Stimulated activated effector memory CD8-positive, alpha-beta T cell treated with anti-CD3 and anti-CD28 coated beads, Interleukin-12 subunit alpha, Interleukin-12 subunit beta, amount 100 ng/mL, for 72 hours (primary cell): Measurements from ENCODE around the gene TPBGL.

ENCODE experiments used
- ATAC-seq: fragments of 150-1000 bp; cut with Tn5 transposase; 2 replicates; pipeline ENCODE4 v1.10.0; 2021
- DNase-seq, 2 donors: peaks; one replicate each; pipeline ENCODE4 v3.0.0; 2021 to 2022; ENCODE audit warnings: low spot score in 2 of 2
- H3K27ac Mint-ChIP-seq: one replicate; pipeline ENCODE4 v1.8.0; 2022; ENCODE audit warnings: mild to moderate bottlenecking, mixed read lengths
- H3K36me3 Mint-ChIP-seq: one replicate; pipeline ENCODE4 v1.8.0; 2022; ENCODE audit warnings: mild to moderate bottlenecking, mixed read lengths
- H3K4me1 Mint-ChIP-seq: one replicate; pipeline ENCODE4 v1.8.0; 2022; ENCODE audit warnings: mixed read lengths
- H3K4me3 Mint-ChIP-seq: one replicate; pipeline ENCODE4 v1.8.0; 2022; ENCODE audit warnings: mild to moderate bottlenecking, mixed read lengths
- H3K9me3 Mint-ChIP-seq: one replicate; pipeline ENCODE4 v1.8.0; 2022; ENCODE audit warnings: mixed read lengths

The TPBGL gene

DNA sequence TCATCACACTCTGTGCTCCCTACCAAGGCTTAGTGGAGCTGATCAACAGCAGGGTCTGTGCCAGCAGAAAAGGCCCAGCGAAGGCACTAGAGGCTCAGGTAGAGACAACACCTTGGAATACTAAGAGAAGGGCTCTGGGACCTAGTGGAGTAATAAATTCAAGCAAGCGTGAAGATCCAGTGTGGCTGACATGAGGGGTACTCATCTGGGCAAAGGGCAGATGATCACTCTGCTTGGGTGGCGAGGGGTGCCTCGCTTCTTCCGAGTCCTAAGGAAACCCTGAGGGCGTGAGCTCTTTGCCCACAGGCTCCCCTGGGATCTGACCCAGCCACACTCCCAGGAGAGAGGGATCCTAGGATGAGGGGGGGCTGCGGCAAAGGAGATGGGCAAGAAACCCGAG lies 3.5 kb upstream of the TPBGL start:
- H3K36me3 Mint-ChIP-seq = no peaks in the 10 kb centered on the region
- ATAC-seq (no peak), DNase-seq (no peak)

DNA sequence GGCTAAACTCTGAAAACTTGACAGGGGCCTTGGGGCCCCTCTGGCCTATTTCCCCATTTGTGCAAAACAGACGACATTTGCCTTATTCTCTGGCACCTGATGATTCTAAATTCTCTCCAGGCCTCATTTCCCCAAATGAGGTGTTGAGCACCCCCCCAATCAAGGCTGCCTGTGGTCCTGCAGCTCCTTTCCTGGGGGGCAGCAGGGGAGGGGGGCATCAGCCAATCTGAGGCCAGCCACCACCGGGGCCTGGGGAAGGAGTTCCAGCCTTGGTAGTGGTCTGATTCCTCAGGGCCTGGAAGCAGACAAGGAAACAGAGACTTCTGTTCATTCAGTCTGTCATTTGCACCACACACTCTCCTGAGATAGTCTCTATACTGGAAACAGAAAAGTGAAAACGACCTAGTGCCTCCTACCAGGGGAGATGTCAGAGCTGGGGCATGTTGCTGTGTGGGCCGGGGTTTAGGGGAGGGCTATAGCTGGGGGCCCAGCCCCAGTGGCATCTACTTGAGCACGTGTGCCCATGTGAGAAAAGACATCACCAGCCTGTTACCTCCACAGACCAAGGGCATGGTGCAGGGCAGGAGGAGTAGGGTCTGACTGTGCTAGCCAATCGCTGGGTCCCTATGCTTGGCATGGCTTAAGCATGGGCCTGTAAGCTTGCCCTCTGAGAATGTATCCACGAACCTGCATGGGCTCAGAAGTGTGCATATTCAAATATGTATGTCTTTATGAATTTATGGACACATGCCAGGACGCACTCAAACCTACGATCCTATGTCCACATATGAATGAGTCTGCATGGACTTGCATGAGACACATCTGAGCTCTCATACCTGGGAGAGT lies 1.8 kb upstream of the TPBGL start:
- Mint-ChIP-seq H3K36me3 (no peaks in the 10 kb centered on the region), H3K27ac (no peak overlapping the region), H3K9me3 (peaks cover 2% of the 10 kb centered on the region), H3K4me1 (peaks cover 14% of the 10 kb centered on the region), H3K4me3 (no peak overlapping the region)
- DNase-seq (no peak), ATAC-seq (no peak)

More for the DNA sequence above, 3.5 kb upstream of the TPBGL start:
- Mint-ChIP-seq H3K4me1 (peaks cover 1% of the 10 kb centered on the region), H3K4me3 (no peak overlapping the region), H3K9me3 (peaks cover 5% of the 10 kb centered on the region), H3K27ac (no peak overlapping the region)

GRCh38 chr11:75239531-75240290 lies 863 bp upstream of the TPBGL start:
- DNase-seq (no peak), ATAC-seq (no peak)
- Mint-ChIP-seq H3K27ac (no peak overlapping the region), H3K9me3 (no peaks in the 10 kb centered on the region), H3K36me3 (no peaks in the 10 kb centered on the region), H3K4me3 (peak overlapping the region; percentile 73), H3K4me1 (peaks cover 14% of the 10 kb centered on the region)

DNA sequence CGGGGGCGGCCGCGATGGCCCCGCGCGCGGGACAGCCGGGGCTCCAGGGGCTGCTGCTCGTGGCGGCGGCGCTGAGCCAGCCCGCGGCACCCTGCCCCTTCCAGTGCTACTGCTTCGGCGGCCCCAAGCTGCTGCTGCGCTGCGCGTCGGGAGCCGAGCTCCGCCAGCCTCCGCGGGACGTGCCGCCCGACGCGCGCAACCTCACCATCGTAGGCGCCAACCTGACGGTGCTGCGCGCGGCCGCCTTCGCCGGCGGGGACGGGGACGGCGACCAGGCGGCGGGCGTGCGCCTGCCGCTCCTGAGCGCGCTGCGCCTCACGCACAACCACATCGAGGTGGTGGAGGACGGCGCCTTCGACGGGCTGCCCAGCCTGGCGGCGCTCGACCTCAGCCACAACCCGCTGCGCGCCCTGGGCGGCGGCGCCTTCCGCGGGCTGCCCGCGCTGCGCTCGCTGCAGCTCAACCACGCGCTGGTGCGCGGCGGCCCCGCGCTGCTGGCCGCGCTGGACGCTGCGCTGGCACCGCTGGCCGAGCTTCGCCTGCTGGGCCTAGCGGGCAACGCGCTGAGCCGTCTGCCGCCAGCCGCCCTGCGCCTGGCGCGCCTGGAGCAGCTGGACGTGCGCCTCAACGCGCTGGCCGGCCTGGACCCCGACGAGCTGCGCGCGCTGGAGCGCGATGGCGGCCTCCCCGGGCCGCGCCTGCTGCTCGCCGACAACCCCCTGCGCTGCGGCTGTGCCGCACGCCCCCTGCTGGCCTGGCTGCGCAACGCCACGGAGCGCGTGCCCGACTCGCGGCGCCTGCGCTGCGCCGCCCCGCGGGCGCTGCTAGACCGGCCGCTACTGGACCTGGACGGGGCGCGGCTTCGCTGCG lies 697 bp downstream of the TPBGL start:
- H3K4me1 Mint-ChIP-seq = peaks cover 14% of the 10 kb centered on the region
- peak; percentile 90 for ATAC-seq
- H3K4me3 Mint-ChIP-seq = peak overlapping the region; percentile 73
- DNase-seq = peak; percentile 86 to 98
- no peaks in the 10 kb centered on the region for H3K9me3 Mint-ChIP-seq
- no peak overlapping the region for H3K27ac Mint-ChIP-seq
- no peaks in the 10 kb centered on the region for H3K36me3 Mint-ChIP-seq

GRCh38 chr11:75241906-75242644 lies 1.5 kb downstream of the TPBGL start:
- H3K36me3 Mint-ChIP-seq = no peaks in the 10 kb centered on the region
- no peak for DNase-seq
- no peaks in the 10 kb centered on the region for H3K9me3 Mint-ChIP-seq
- peak; percentile 66 for ATAC-seq
- peak overlapping the region; percentile 73 for H3K4me3 Mint-ChIP-seq
- H3K27ac Mint-ChIP-seq = no peak overlapping the region
- peaks cover 14% of the 10 kb centered on the region for H3K4me1 Mint-ChIP-seq

DNA sequence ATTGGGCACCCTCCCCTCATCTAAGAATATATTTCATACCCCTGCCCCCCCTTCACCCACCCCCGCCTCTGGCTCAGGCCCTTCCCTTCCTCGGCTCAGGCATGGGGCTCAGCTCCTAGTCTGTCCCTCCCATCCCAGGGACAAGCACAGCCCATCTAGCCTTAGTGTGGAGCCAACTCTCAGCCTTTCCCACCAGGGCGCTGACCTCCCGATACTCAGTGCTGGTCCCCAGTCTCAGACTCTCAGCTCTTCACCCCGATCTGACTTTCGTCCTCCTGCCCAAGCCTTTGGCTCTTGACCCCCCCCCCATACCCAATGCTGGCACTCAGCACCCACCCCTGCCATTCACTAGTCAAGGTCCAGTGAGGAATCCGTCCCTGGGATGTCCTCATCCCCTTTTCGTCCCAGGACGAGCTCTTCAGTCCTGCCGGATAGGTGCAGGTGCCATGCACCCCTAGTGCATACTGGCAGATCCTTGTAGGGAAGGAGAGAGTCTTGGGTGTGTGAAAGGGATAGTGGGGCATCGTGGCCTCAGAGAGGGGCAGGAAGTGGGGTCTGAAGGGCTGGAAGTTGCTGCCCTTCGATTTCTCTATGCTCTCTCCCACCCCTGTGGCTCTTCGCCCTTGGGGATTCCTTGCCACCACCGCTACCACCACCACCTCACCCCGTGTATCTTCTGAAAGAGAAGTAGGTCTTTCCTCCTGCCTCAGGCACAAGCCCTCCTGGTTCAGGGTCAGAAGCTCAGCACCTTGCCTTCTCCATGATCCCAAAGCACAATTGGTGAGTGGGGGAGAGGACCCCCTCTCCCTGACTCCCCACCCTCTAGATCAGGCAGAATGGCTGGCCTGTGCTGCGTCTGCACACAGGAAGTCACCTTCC lies 2.4 kb downstream of the TPBGL start:
- no peak for ATAC-seq
- H3K36me3 Mint-ChIP-seq = no peaks in the 10 kb centered on the region

DNA sequence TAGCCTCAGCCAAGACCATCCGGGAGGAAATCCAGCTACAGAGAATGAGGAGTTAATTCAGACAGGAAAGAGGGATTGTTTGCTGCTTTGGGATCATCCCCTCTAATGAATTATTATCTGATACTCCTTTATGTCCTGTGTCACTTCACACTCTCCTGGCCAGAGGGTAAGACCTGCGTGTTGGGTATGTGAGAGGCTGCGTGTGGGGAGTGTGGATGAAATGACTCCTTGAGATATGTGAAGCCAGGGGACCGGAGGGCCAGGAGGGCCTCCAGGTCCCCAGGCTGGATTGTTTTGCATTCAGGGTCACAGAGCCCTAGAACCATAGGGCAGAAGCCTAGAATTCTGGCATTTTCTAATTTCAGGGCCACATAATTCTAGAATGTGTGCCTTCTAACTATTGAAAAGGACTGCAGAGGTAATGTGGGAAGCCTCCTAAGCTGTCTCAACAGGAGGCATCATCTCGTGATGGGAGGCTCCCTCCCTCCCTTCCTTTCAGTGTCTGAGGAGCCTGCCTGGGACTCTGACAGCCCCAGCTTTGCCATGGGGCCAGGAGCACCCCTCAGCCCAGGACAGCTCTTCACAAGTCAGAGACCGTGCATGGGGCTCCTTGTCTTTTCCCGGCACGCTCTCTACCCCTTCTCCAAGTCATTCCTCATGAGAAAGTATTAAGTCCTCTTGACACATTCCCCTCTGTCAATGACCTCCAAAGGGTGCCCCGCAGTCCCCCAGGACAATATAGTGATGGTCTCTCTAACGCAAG lies 3.7 kb downstream of the TPBGL start:
- Mint-ChIP-seq H3K9me3 (no peaks in the 10 kb centered on the region), H3K36me3 (no peaks in the 10 kb centered on the region), H3K4me1 (peaks cover 14% of the 10 kb centered on the region), H3K4me3 (no peak overlapping the region), H3K27ac (no peak overlapping the region)
- ATAC-seq (no peak), DNase-seq (no peak)

More for the DNA sequence above, 2.4 kb downstream of the TPBGL start:
- no peak overlapping the region for H3K27ac Mint-ChIP-seq
- DNase-seq = no peak
- no peaks in the 10 kb centered on the region for H3K9me3 Mint-ChIP-seq
- H3K4me1 Mint-ChIP-seq = peaks cover 14% of the 10 kb centered on the region
- H3K4me3 Mint-ChIP-seq = peak overlapping the region; percentile 73

DNA sequence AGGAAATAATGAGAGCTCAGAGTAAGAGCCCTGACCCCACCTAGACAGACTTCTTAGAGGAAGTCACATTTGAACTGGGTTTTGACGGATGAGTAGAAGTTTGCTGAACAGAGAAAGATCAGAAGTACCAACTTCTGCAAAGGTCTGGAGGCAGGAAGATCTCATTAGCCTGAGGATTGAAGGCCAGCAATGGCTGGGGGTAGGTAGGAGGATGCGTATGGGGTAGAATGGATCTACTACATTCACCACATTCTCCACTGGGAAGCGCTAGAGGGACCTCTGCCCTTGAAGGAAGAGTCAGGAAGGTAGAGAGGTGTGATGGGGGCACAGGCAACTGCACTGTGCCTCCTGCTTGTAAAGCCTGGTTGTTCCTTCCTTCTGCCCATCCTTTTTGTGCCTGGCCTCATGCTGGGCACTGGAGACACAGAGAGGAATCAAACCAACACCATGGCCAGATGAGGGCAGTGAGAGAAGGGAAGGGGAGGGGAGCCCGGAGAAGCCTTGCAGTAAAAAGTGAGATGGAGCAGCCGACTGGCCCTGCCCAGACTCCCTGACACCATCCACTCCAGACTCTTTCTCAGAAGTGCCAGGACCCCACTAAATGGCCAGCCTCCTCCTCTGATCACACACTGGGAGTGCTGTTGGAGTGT lies 4.9 kb downstream of the TPBGL start:
- Mint-ChIP-seq H3K4me3 (no peak overlapping the region), H3K27ac (no peak overlapping the region), H3K4me1 (peaks cover 14% of the 10 kb centered on the region), H3K9me3 (no peaks in the 10 kb centered on the region), H3K36me3 (no peaks in the 10 kb centered on the region)
- no peak for ATAC-seq
- DNase-seq = no peak

- Mint-ChIP-seq H3K36me3 (no peaks in the 10 kb centered on the region), H3K4me3 (no peak overlapping the region), H3K27ac (no peak overlapping the region), H3K9me3 (no peaks in the 10 kb centered on the region), H3K4me1 (peaks cover 14% of the 10 kb centered on the region)
- no peak for ATAC-seq
- no peak for DNase-seq
Observed at GRCh38 chr11:75246006-75246670, 5.6 kb downstream of the TPBGL start.

GRCh38 chr11:75246671-75247350 lies 6.2 kb downstream of the TPBGL start:
- no peak for DNase-seq
- no peaks in the 10 kb centered on the region for H3K9me3 Mint-ChIP-seq
- no peak overlapping the region for H3K27ac Mint-ChIP-seq
- H3K4me3 Mint-ChIP-seq = no peak overlapping the region
- H3K4me1 Mint-ChIP-seq = peaks cover 14% of the 10 kb centered on the region
- no peaks in the 10 kb centered on the region for H3K36me3 Mint-ChIP-seq
- ATAC-seq = no peak

DNA sequence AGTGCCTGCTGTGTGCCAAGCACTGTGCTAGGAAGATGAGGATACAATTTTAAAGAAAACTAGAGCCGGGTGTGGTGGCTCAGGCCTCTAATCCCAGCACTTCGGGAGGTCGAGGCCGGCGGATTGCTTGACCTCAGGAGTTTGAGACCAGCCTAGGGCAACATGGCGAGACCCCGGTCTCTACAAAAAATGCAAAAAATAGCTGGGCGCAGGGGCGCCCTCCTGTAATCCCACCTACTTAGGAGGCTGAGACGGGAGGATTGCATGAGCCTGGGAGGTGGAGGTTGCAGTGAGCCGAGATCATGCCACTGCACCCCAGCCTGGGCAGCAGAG lies 8.3 kb downstream of the TPBGL start:
- H3K36me3 Mint-ChIP-seq = no peaks in the 10 kb centered on the region
- DNase-seq (no peak), ATAC-seq (no peak)
- H3K4me1 Mint-ChIP-seq = no peaks in the 10 kb centered on the region
- H3K9me3 Mint-ChIP-seq = no peaks in the 10 kb centered on the region
- no peak overlapping the region for H3K27ac Mint-ChIP-seq
- no peak overlapping the region for H3K4me3 Mint-ChIP-seq

DNA sequence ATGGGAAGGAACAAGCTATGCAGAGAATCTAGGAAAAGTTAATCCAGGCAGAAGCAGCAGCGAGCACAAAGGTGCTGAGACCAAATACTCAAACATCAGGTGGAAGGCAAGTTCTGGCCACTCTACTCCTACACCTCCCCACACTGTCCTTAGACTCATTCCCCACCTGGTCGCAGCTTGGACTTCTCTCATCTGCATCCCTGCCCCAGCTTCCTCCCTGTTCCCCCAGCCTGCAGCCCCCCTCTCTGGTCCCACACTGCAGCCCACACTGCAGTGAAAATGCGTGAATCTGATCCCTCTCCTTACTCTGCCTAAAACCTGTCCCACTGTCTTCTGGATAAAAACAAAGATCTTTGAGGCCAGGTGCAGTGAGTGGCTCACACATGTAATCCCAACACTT lies 9.1 kb downstream of the TPBGL start:
- Mint-ChIP-seq H3K4me3 (no peak overlapping the region), H3K36me3 (no peaks in the 10 kb centered on the region), H3K4me1 (no peaks in the 10 kb centered on the region), H3K9me3 (no peaks in the 10 kb centered on the region), H3K27ac (no peak overlapping the region)
- no peak for DNase-seq
- ATAC-seq = no peak
